Measurements from ENCODE around the gene EFCC1. TPM values are rescaled to one million over a fixed set of nuclear protein-coding genes. Genes with fewer than 3 reads are reported as not detected.

Gene EFCC1
- total RNA-seq, 2 experiments from 2014 or later = not detected

DNA sequence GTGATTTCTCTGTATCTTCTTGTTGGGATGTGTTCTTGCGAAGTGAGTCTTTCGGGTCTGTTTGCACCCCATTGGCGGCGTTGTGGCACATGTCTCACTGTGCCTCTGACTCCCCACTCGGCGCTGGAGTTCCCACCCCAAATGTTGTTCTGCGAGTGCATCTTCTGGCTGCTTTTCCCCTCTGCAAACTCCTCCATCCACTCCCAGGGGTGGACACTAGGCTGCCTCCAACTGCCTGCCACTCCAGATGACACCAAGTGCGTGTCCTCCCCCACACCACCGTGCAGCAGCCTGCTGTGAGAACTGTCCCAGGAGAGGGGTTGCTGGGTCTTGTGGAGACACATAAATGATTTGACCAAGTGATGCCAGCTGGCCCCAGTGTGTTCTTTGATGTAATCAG, 17.6 kb downstream of the EFCC1 start:
- no peaks in the 10 kb centered on the region for H3K9me2 ChIP-seq (ENCODE audit: insufficient read depth, low read length)
- TF ChIP-seq, protein P1, sequence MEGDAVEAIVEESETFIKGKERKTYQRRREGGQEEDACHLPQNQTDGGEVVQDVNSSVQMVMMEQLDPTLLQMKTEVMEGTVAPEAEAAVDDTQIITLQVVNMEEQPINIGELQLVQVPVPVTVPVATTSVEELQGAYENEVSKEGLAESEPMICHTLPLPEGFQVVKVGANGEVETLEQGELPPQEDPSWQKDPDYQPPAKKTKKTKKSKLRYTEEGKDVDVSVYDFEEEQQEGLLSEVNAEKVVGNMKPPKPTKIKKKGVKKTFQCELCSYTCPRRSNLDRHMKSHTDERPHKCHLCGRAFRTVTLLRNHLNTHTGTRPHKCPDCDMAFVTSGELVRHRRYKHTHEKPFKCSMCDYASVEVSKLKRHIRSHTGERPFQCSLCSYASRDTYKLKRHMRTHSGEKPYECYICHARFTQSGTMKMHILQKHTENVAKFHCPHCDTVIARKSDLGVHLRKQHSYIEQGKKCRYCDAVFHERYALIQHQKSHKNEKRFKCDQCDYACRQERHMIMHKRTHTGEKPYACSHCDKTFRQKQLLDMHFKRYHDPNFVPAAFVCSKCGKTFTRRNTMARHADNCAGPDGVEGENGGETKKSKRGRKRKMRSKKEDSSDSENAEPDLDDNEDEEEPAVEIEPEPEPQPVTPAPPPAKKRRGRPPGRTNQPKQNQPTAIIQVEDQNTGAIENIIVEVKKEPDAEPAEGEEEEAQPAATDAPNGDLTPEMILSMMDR (conservative IDR thresholded peaks at IDR 0.05; ENCODE audit: low read length) = no peak
- TF ChIP-seq EZH2phosphoT487 (IDR thresholded peaks at IDR 0.05; ENCODE audit: borderline replicate concordance, low read depth, low read length) = no peak
- no peak overlapping the region for H2AFZ ChIP-seq (ENCODE audit: low read length)
- no peaks in the 10 kb centered on the region for H4K20me1 ChIP-seq (ENCODE audit: insufficient read depth, low read length)
- DNase-seq (ENCODE audit: low spot score) = no peak
- H3K4me2 ChIP-seq (ENCODE audit: low read length) = no peak overlapping the region
- CTCF ChIA-PET (ENCODE audit: unreplicated experiment) = no interaction called here
- intact Hi-C loops (cut with micrococcal nuclease; ENCODE audit: unreplicated experiment) = no loop called here
- no peak overlapping the region for H3K4me3 ChIP-seq (ENCODE audit: low read depth, low read length, poor library complexity, severe bottlenecking)
- H3K9me3 ChIP-seq (ENCODE audit: low read length) = no peaks in the 10 kb centered on the region
- H3K36me3 ChIP-seq (ENCODE audit: insufficient read depth, low read length) = no peaks in the 10 kb centered on the region
- no peaks in the 10 kb centered on the region for H3K79me2 ChIP-seq (ENCODE audit: insufficient read depth, low read depth, low read length)
- no TSS peak for BruUV-seq (replicated peaks)
- H3K27ac ChIP-seq (ENCODE audit: low read depth, low read length, poor library complexity, severe bottlenecking) = no peak overlapping the region
- POLR2A ChIA-PET = interaction anchor here (0.5 kb wide), 1 partner anchor 138 kb away, joined by 4 read pairs; no protein-coding TSS in a partner anchor
- H3K4me1 ChIP-seq (ENCODE audit: insufficient read depth, low read length, poor library complexity, severe bottlenecking) = peaks cover 35% of the 10 kb centered on the region

DNA sequence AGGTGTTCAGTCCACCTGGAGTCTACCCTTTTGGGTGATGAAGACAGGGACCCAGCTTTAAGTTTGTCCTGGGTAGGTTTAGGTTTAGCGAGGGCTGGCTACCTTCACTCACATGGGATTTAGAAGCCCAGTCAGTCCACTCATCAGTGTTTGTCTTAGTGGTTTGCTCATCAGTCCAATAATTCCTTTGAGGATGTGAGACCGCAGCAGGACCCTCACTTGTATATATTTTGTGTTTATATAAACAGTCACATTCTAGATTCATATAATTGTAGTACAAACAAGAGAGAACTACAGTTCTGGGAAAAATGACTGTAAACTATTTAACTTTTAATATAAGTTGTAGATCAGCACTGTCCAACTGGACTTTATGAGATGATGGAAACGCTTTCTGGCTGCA, 18.2 kb downstream of the EFCC1 start:
- no peaks in the 10 kb centered on the region for H4K20me1 ChIP-seq (ENCODE audit: insufficient read depth, low read length)
- intact Hi-C loops (cut with micrococcal nuclease; ENCODE audit: unreplicated experiment) = no loop called here
- H3K79me2 ChIP-seq (ENCODE audit: insufficient read depth, low read depth, low read length) = no peaks in the 10 kb centered on the region
- no peaks in the 10 kb centered on the region for H3K9me3 ChIP-seq (ENCODE audit: low read length)
- BruUV-seq (replicated peaks) = no TSS peak
- H3K9me2 ChIP-seq (ENCODE audit: insufficient read depth, low read length) = no peaks in the 10 kb centered on the region
- CTCF ChIA-PET (ENCODE audit: unreplicated experiment) = no interaction called here
- no peak overlapping the region for H3K27ac ChIP-seq (ENCODE audit: low read depth, low read length, poor library complexity, severe bottlenecking)
- H2AFZ ChIP-seq (ENCODE audit: low read length) = no peak overlapping the region
- TF ChIP-seq, protein P1 (conservative IDR thresholded peaks at IDR 0.05; ENCODE audit: low read length) = no peak
- TF ChIP-seq EZH2phosphoT487 (IDR thresholded peaks at IDR 0.05; ENCODE audit: borderline replicate concordance, low read depth, low read length) = no peak
- no peaks in the 10 kb centered on the region for H3K36me3 ChIP-seq (ENCODE audit: insufficient read depth, low read length)
- POLR2A ChIA-PET = no interaction called here
- peaks cover 40% of the 10 kb centered on the region for H3K4me1 ChIP-seq (ENCODE audit: insufficient read depth, low read length, poor library complexity, severe bottlenecking)
- H3K4me3 ChIP-seq (ENCODE audit: low read depth, low read length, poor library complexity, severe bottlenecking) = no peak overlapping the region
- no peak overlapping the region for H3K4me2 ChIP-seq (ENCODE audit: low read length)
- DNase-seq (ENCODE audit: low spot score) = no peak

DNA sequence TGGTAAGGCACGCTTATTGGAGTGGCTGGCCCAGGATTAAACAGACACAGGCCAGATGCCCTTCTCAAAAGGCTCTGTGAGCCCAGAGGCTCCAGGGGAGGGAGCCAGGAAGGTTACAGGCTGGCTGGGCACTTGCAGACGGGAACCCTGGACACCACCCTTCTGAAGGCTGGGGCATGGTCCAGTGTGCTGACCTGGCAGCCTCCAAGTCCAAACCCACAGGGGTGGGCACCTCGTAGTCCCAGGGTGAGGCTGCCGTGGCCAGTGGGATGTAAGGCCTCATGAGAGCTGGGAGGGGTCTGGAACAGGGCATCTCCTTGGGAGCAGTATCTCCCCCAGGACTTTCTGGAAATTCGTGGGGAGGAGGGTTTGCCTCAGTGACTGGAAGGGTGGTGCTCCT, 19.6 kb downstream of the EFCC1 start:
- TF ChIP-seq, protein P1 (conservative IDR thresholded peaks at IDR 0.05; ENCODE audit: low read length) = no peak
- no peak for TF ChIP-seq EZH2phosphoT487 (IDR thresholded peaks at IDR 0.05; ENCODE audit: borderline replicate concordance, low read depth, low read length)
- ChIA-PET POLR2A (interaction anchor here (1.2 to 1.3 kb wide), 2 partner anchors 32 to 219 kb away, joined by 4 to 5 read pairs; no protein-coding TSS in a partner anchor), CTCF (ENCODE audit: unreplicated experiment) (no interaction called here)
- H3K79me2 ChIP-seq (ENCODE audit: insufficient read depth, low read depth, low read length) = no peaks in the 10 kb centered on the region
- H3K9me2 ChIP-seq (ENCODE audit: insufficient read depth, low read length) = no peaks in the 10 kb centered on the region
- H3K4me2 ChIP-seq (ENCODE audit: low read length) = no peak overlapping the region
- no peak for DNase-seq (ENCODE audit: low spot score)
- no peak overlapping the region for H3K27ac ChIP-seq (ENCODE audit: low read depth, low read length, poor library complexity, severe bottlenecking)
- H3K4me1 ChIP-seq (ENCODE audit: insufficient read depth, low read length, poor library complexity, severe bottlenecking) = peaks cover 47% of the 10 kb centered on the region
- no peaks in the 10 kb centered on the region for H3K9me3 ChIP-seq (ENCODE audit: low read length)
- H3K36me3 ChIP-seq (ENCODE audit: insufficient read depth, low read length) = no peaks in the 10 kb centered on the region
- no peaks in the 10 kb centered on the region for H4K20me1 ChIP-seq (ENCODE audit: insufficient read depth, low read length)
- H2AFZ ChIP-seq (ENCODE audit: low read length) = no peak overlapping the region
- intact Hi-C loops (cut with micrococcal nuclease; ENCODE audit: unreplicated experiment) = no loop called here
- no peak overlapping the region for H3K4me3 ChIP-seq (ENCODE audit: low read depth, low read length, poor library complexity, severe bottlenecking)
- no TSS peak for BruUV-seq (replicated peaks)

Measured in OCI-LY7 (cell line).